ENCODE data around the gene HPSE2.
"Not testable (repeated sequence)": the region's sequence is repeated elsewhere in the genome, so short reads cannot be mapped to it uniquely, and the experiment has no call there.

The HPSE2 gene

DNA sequence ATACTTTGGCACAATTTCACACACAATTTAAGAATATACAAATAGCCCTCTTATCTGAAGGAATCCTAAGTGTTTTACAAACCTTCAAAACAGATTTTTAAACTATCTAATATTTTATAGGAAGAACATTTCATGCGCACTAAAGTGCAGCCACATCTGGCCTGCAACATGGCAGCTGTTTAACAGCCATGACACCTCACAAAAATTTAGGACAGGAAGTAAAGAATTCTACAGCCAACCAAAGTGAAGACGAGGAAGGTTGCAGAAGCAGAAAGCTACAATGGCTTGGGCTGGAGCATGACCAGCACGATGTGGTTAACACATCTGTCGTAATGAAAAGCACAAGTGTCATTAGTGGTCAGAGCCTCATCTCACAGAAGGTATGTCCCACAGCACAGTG, 238.1 kb downstream of the HPSE2 start:
- no peaks in the 10 kb centered on the region for H3K27me3 ChIP-seq (ENCODE audit: control insufficient read depth in 1 of 2, insufficient read depth in 2 of 2, low read length in 2 of 2)
- H3K36me3 ChIP-seq (ENCODE audit: insufficient read depth, low read length) = no peaks in the 10 kb centered on the region
- no peak overlapping the region for H3K4me3 ChIP-seq (ENCODE audit: low read depth in 1 of 2, low read length in 2 of 2)
- no peak overlapping the region for H3K9ac ChIP-seq (ENCODE audit: low read length)
- no peaks in the 10 kb centered on the region for H3K9me3 ChIP-seq (ENCODE audit: low read length)
- H3K27ac ChIP-seq (ENCODE audit: low read depth, low read length) = no peak overlapping the region
- H3K4me1 ChIP-seq (ENCODE audit: insufficient read depth, low read length) = no peaks in the 10 kb centered on the region

DNA sequence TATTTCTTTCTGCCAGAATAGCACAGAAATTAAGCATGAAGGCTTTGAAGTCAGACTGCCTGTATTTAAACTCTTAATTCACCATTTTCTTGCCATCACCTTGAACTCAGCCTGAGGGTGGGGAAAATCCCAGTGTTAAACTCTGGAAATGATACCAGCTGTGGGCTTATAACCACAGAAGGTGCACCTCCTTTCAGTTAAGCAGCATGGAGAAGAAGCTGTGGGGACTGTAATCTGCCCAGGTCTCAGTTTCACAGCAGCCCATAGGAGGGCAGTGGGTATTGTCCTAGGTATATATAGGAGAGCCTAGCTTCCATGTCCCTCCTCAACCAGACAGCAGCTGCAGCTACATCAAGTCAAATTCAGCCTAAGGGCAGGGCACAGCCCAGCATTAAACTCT, 241.6 kb downstream of the HPSE2 start:
- Histone ChIP-seq H3K4me3 (ENCODE audit: low read depth in 1 of 2, low read length in 2 of 2) (no peak overlapping the region), H3K9me3 (ENCODE audit: low read length) (no peaks in the 10 kb centered on the region), H3K27me3 (ENCODE audit: control insufficient read depth in 1 of 2, insufficient read depth in 2 of 2, low read length in 2 of 2) (no peaks in the 10 kb centered on the region), H3K4me1 (ENCODE audit: insufficient read depth, low read length) (no peaks in the 10 kb centered on the region), H3K27ac (ENCODE audit: low read depth, low read length) (no peak overlapping the region), H3K36me3 (ENCODE audit: insufficient read depth, low read length) (no peaks in the 10 kb centered on the region), H3K9ac (ENCODE audit: low read length) (no peak overlapping the region)

DNA sequence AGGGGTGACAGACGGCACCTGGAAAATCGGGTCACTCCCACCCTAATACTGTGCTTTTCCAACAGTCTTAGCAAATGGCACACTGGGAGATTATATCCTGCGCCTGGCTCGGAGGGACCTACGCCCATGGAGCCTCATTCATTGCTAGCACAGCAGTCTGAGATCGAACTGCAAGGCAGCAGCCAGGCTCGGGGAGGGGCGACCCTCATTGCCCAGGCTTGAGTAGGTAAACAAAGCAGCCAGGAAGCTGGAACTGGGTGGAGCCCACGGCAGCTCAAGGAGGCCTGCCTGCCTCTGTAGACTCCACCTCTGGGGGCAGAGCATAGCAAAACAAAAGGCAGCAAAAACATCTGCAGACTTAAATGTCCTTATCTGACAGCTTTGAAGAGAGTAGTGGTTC, 251.9 kb downstream of the HPSE2 start:
- not testable (repeated sequence) for H3K27ac ChIP-seq (ENCODE audit: low read depth, low read length); H3K9me3 ChIP-seq (ENCODE audit: low read length); H3K4me1 ChIP-seq (ENCODE audit: insufficient read depth, low read length); H3K27me3 ChIP-seq (ENCODE audit: control insufficient read depth in 1 of 2, insufficient read depth in 2 of 2, low read length in 2 of 2); H3K36me3 ChIP-seq (ENCODE audit: insufficient read depth, low read length); H3K9ac ChIP-seq (ENCODE audit: low read length); H3K4me3 ChIP-seq (ENCODE audit: low read depth in 1 of 2, low read length in 2 of 2)

DNA sequence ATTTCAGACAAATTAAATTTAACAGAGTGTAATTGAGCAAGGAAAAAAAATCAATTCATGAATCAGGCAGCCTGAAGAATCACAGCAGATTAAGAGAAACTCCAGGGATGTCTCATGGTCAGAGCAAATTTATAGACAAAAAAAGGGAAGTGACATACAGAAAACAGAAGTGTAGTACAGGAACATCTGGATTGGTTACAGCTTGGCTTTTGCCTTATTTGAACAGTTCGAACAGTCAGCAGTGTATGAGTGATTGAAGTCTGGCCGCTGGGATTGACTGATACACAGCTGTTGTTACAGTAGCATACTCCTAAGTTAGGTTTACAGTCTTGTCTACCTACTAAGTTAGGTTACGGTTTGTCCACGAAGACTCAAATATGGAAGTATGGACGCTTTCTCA, 255.3 kb downstream of the HPSE2 start:
- Histone ChIP-seq H3K9me3 (ENCODE audit: low read length) (no peaks in the 10 kb centered on the region), H3K36me3 (ENCODE audit: insufficient read depth, low read length) (no peaks in the 10 kb centered on the region), H3K27ac (ENCODE audit: low read depth, low read length) (no peak overlapping the region), H3K4me1 (ENCODE audit: insufficient read depth, low read length) (no peaks in the 10 kb centered on the region), H3K4me3 (ENCODE audit: low read depth in 1 of 2, low read length in 2 of 2) (no peak overlapping the region), H3K27me3 (ENCODE audit: control insufficient read depth in 1 of 2, insufficient read depth in 2 of 2, low read length in 2 of 2) (no peaks in the 10 kb centered on the region), H3K9ac (ENCODE audit: low read length) (no peak overlapping the region)

DNA sequence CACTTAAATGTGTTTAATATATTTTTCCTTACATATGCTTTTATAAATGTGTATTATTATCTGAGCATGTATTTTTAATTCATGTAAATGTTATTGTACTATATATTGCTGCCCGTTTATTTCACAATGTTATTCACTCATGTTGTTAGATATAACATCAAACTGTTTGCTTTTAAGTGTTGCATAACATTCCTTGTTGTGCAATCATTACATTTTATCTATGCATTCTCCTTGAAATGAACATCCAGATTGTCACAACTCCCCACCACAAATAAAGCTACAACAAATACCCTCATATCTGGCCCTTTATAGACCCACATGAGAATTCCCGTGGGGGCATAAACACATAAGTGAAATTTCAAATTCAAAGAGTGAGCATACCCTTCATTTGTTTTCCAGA, 264.2 kb downstream of the HPSE2 start:
- Histone ChIP-seq H3K9ac (ENCODE audit: low read length) (no peak overlapping the region), H3K9me3 (ENCODE audit: low read length) (no peaks in the 10 kb centered on the region), H3K4me1 (ENCODE audit: insufficient read depth, low read length) (no peaks in the 10 kb centered on the region), H3K36me3 (ENCODE audit: insufficient read depth, low read length) (no peaks in the 10 kb centered on the region), H3K27me3 (ENCODE audit: control insufficient read depth in 1 of 2, insufficient read depth in 2 of 2, low read length in 2 of 2) (no peaks in the 10 kb centered on the region), H3K27ac (ENCODE audit: low read depth, low read length) (no peak overlapping the region), H3K4me3 (ENCODE audit: low read depth in 1 of 2, low read length in 2 of 2) (no peak overlapping the region)

DNA sequence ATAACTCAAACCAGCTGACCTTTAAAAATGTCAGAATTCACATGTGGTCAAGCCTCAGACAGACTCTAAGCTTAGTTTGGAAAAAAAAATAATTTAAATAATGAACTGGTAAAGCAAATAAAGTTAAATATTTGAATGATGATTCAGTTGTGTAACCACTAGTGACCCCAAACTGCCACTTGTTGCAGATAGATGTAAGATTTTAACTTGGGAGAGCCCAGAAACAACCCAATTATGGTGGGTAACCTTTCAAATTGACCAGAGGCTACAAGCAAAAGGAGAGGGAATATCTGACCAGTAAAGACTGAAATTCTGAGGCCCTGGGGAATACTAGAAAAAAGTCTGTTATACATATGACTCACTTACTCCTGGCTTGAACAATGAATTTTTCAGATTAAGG, 268.1 kb downstream of the HPSE2 start:
- Histone ChIP-seq H3K36me3 (ENCODE audit: insufficient read depth, low read length) (no peaks in the 10 kb centered on the region), H3K9ac (ENCODE audit: low read length) (no peak overlapping the region), H3K27ac (ENCODE audit: low read depth, low read length) (no peak overlapping the region), H3K27me3 (ENCODE audit: control insufficient read depth in 1 of 2, insufficient read depth in 2 of 2, low read length in 2 of 2) (no peaks in the 10 kb centered on the region), H3K9me3 (ENCODE audit: low read length) (no peaks in the 10 kb centered on the region), H3K4me3 (ENCODE audit: low read depth in 1 of 2, low read length in 2 of 2) (no peak overlapping the region), H3K4me1 (ENCODE audit: insufficient read depth, low read length) (no peaks in the 10 kb centered on the region)

DNA sequence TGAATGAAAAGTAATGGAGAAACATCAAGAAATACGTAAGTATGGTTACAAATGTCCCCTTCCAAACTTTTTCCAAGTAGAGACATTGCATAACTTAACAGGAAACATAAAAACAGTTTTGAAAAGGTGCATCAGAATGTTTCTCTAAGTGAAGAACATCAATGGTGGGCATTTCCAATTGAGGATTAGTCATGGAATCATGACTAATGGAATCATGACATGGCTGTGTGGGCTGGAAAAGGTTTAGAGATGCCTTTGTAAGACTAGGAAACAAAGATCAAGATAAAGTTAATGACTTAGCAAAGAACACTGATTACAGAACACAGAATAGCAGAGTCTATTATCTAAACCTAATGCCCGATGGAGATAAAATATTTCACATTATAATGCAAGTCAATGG, 272.0 kb downstream of the HPSE2 start:
- no peak overlapping the region for H3K4me3 ChIP-seq (ENCODE audit: low read depth in 1 of 2, low read length in 2 of 2)
- no peaks in the 10 kb centered on the region for H3K27me3 ChIP-seq (ENCODE audit: control insufficient read depth in 1 of 2, insufficient read depth in 2 of 2, low read length in 2 of 2)
- H3K9ac ChIP-seq (ENCODE audit: low read length) = no peak overlapping the region
- H3K27ac ChIP-seq (ENCODE audit: low read depth, low read length) = no peak overlapping the region
- H3K36me3 ChIP-seq (ENCODE audit: insufficient read depth, low read length) = no peaks in the 10 kb centered on the region
- peaks cover 15% of the 10 kb centered on the region for H3K4me1 ChIP-seq (ENCODE audit: insufficient read depth, low read length)
- no peaks in the 10 kb centered on the region for H3K9me3 ChIP-seq (ENCODE audit: low read length)

DNA sequence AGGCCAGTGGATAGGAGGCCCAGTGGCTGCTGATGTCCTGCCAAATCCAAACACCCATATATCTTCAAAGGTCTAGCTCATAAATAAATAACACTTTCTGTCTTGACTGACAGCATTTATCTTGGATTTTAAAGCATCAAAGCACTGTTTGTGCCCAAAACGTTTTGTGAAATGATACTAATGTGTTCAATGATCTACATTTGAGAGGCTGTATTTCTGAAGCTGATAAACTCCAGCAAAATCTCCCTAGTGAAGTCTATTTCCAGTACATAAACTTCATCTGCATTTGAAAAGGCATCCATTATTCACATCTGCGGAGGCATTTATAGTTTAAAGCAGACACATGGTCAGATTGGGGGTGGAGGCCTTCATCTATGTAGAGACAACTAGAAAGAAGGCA, 276.3 kb downstream of the HPSE2 start:
- H3K4me3 ChIP-seq (ENCODE audit: low read depth in 1 of 2, low read length in 2 of 2) = no peak overlapping the region
- H3K36me3 ChIP-seq (ENCODE audit: insufficient read depth, low read length) = no peaks in the 10 kb centered on the region
- H3K27ac ChIP-seq (ENCODE audit: low read depth, low read length) = no peak overlapping the region
- H3K9ac ChIP-seq (ENCODE audit: low read length) = no peak overlapping the region
- H3K9me3 ChIP-seq (ENCODE audit: low read length) = no peaks in the 10 kb centered on the region
- H3K27me3 ChIP-seq (ENCODE audit: control insufficient read depth in 1 of 2, insufficient read depth in 2 of 2, low read length in 2 of 2) = no peaks in the 10 kb centered on the region
- H3K4me1 ChIP-seq (ENCODE audit: insufficient read depth, low read length) = peaks cover 25% of the 10 kb centered on the region

DNA sequence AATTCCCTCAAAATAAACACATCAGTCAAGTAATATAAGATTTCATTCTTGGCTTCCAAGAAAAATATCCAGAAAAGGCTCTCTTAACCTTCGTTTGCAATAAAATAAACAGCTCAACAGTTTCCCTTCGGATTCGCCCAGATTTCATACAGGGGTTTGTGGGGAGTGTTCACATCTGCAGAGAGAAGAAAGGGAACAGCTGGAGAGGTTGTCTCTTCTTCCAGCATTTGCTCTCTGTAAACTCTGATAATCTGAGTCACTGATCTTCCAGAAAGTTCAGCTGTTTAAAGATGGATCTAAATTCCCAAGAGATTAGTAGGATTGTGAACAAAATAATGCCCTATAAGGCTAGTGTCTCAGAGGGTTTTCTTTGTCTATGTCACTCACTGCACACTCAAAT, 277.9 kb downstream of the HPSE2 start:
- peaks cover 25% of the 10 kb centered on the region for H3K4me1 ChIP-seq (ENCODE audit: insufficient read depth, low read length)
- no peak overlapping the region for H3K9ac ChIP-seq (ENCODE audit: low read length)
- H3K36me3 ChIP-seq (ENCODE audit: insufficient read depth, low read length) = no peaks in the 10 kb centered on the region
- no peaks in the 10 kb centered on the region for H3K27me3 ChIP-seq (ENCODE audit: control insufficient read depth in 1 of 2, insufficient read depth in 2 of 2, low read length in 2 of 2)
- no peaks in the 10 kb centered on the region for H3K9me3 ChIP-seq (ENCODE audit: low read length)
- no peak overlapping the region for H3K27ac ChIP-seq (ENCODE audit: low read depth, low read length)
- H3K4me3 ChIP-seq (ENCODE audit: low read depth in 1 of 2, low read length in 2 of 2) = no peak overlapping the region

DNA sequence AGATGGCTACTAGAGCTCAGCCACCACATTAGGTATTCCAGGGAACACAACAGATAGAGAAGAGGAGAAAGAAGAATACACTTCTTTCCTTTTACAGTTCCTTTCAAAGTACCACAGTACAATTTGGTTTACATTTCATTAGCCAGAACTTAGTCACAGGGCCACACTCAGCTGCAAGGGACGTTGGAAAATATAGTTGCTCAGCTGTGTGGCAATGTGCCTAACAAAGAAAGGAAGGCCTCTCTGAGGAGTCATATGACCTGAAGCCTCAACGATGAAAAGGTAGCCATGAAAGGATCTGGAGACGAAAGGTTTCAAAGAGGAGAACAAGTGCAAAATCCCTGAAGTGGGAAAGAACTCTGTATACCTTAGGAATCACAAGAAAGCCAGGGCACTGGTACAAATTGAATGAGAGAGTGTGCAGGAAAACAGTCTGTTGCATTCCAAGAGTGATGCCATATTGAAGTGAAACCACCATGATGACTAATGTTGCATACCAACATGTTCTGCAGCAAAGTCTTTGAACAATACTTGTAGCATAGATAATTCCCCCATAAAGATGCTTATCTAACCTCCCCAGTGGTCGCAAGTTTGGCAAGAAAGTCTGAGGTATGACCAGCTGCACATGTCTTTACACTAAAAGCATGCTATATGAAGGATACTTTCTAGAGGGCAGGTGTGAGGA, 278.9 kb downstream of the HPSE2 start:
- no peaks in the 10 kb centered on the region for H3K9me3 ChIP-seq (ENCODE audit: low read length)
- H3K36me3 ChIP-seq (ENCODE audit: insufficient read depth, low read length) = no peaks in the 10 kb centered on the region
- no peak overlapping the region for H3K27ac ChIP-seq (ENCODE audit: low read depth, low read length)
- H3K4me3 ChIP-seq (ENCODE audit: low read depth in 1 of 2, low read length in 2 of 2) = no peak overlapping the region
- H3K4me1 ChIP-seq (ENCODE audit: insufficient read depth, low read length) = peaks cover 25% of the 10 kb centered on the region
- no peak overlapping the region for H3K9ac ChIP-seq (ENCODE audit: low read length)
- H3K27me3 ChIP-seq (ENCODE audit: control insufficient read depth in 1 of 2, insufficient read depth in 2 of 2, low read length in 2 of 2) = no peaks in the 10 kb centered on the region

DNA sequence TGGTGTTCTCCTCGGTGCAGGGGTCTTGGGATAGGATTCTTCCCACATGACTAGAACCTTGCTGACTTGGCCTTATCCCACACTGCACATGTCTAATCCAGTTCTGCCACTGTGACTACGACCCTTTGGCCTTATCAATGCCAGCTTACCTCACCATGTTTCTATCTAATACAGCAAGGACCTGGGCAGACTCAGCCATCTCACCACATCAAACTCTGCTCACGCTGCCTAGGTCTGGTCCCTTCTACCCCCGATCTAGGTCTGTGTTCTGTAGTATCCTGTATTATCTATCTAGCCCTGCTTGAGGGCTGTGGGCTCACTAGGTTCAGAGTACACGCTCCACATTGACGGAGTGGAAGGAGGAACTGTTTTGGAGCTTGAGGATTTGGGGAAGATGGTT, 282.4 kb downstream of the HPSE2 start:
- no peak overlapping the region for H3K9ac ChIP-seq (ENCODE audit: low read length)
- no peaks in the 10 kb centered on the region for H3K9me3 ChIP-seq (ENCODE audit: low read length)
- no peaks in the 10 kb centered on the region for H3K27me3 ChIP-seq (ENCODE audit: control insufficient read depth in 1 of 2, insufficient read depth in 2 of 2, low read length in 2 of 2)
- no peak overlapping the region for H3K4me3 ChIP-seq (ENCODE audit: low read depth in 1 of 2, low read length in 2 of 2)
- H3K27ac ChIP-seq (ENCODE audit: low read depth, low read length) = no peak overlapping the region
- H3K4me1 ChIP-seq (ENCODE audit: insufficient read depth, low read length) = peaks cover 10% of the 10 kb centered on the region
- H3K36me3 ChIP-seq (ENCODE audit: insufficient read depth, low read length) = no peaks in the 10 kb centered on the region

DNA sequence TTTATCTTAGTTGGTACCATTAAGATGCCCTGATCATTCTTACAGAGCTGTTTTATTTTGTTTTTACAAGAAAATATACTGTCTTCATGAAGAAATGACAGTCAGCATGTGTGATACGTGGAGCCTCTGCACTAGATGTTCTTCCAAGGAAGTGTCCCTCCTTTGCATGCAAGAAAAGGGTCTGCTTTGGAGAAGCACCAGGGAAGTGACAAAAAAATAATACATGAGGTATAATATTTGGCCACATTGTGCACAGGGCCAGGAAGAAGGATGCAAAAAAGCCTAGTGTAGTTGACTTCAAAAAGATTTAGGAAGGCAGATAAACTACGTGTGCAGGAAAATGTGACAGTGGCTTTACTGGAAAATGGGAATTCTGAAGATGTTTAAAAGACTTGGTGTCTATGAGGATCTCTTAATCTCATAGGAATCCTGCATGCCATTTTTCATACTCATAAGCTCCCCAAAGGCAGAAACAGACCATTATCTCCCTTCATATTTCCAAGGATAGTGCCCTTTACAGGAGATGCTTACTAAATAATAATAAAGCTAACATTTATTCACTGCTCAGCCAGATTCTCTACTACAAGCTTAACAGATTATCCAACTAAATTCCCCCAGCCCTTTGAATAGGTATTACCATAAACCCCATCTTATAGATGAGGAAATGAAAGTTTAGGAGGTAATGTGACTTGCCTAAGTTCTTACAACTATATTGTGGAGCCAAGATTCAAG, 284.2 kb downstream of the HPSE2 start:
- no peaks in the 10 kb centered on the region for H3K9me3 ChIP-seq (ENCODE audit: low read length)
- no peak overlapping the region for H3K4me3 ChIP-seq (ENCODE audit: low read depth in 1 of 2, low read length in 2 of 2)
- H3K36me3 ChIP-seq (ENCODE audit: insufficient read depth, low read length) = no peaks in the 10 kb centered on the region
- no peak overlapping the region for H3K27ac ChIP-seq (ENCODE audit: low read depth, low read length)
- no peak overlapping the region for H3K9ac ChIP-seq (ENCODE audit: low read length)
- no peaks in the 10 kb centered on the region for H3K27me3 ChIP-seq (ENCODE audit: control insufficient read depth in 1 of 2, insufficient read depth in 2 of 2, low read length in 2 of 2)
- no peaks in the 10 kb centered on the region for H3K4me1 ChIP-seq (ENCODE audit: insufficient read depth, low read length)

All from muscle layer of colon (tissue), 2 donors.